H9 (cell line): Measurements from ENCODE around the gene SOX12. TPM values are rescaled to one million over a fixed set of nuclear protein-coding genes. Genes with fewer than 3 reads are reported as not detected.

Experiments used
- DNase-seq: peaks from one replicate; pipeline ENCODE4 v3.0.0-alpha.2; 2017
- H2AFZ ChIP-seq: one replicate; pipeline ENCODE4 v1.6.1; 2013; ENCODE audit warnings: mild to moderate bottlenecking, low read length, control low read depth, moderate library complexity
- H2AK5ac ChIP-seq: 2 replicates; pipeline ENCODE4 v1.6.1; 2013; ENCODE audit warnings: low read length, control low read depth, mixed read lengths; ENCODE audit not compliant: insufficient read length
- H2BK120ac ChIP-seq: one replicate; pipeline ENCODE4 v1.6.1; 2013; ENCODE audit warnings: low read depth, mild to moderate bottlenecking, low read length, control low read depth, inconsistent platforms; ENCODE audit not compliant: poor library complexity, severe bottlenecking
- H2BK12ac ChIP-seq: 2 replicates; pipeline ENCODE4 v1.6.1; 2013; ENCODE audit warnings: low read length, control low read depth, mixed read lengths, low read depth; ENCODE audit not compliant: insufficient read length
- H2BK15ac ChIP-seq: 2 replicates; pipeline ENCODE4 v1.6.1; 2013; ENCODE audit warnings: low read depth, low read length, control low read depth
- H2BK20ac ChIP-seq: one replicate; pipeline ENCODE4 v1.6.1; 2013; ENCODE audit warnings: low read depth, mild to moderate bottlenecking, low read length, control low read depth, inconsistent platforms; ENCODE audit not compliant: poor library complexity, severe bottlenecking
- H2BK5ac ChIP-seq: 2 replicates; pipeline ENCODE4 v1.6.1; 2013; ENCODE audit warnings: low read length, control low read depth, mixed read lengths; ENCODE audit not compliant: insufficient read length
- H3K14ac ChIP-seq: 2 replicates; pipeline ENCODE4 v1.6.1; 2013; ENCODE audit warnings: low read length, control low read depth; ENCODE audit not compliant: insufficient read depth
- H3K18ac ChIP-seq: 2 replicates; pipeline ENCODE4 v1.6.1; 2013; ENCODE audit warnings: low read depth, mild to moderate bottlenecking, mixed read lengths, low read length, control low read depth; ENCODE audit not compliant: insufficient read length
- H3K23ac ChIP-seq: 2 replicates; pipeline ENCODE4 v1.6.1; 2013; ENCODE audit warnings: low read length, control low read depth, mixed read lengths, low read depth; ENCODE audit not compliant: insufficient read length
- H3K23me2 ChIP-seq: 2 replicates; pipeline ENCODE4 v1.6.1; 2013; ENCODE audit warnings: low read depth, mild to moderate bottlenecking, mixed read lengths, low read length, control low read depth; ENCODE audit not compliant: insufficient read length, poor library complexity, severe bottlenecking
- H3K27ac ChIP-seq: 2 replicates; pipeline ENCODE4 v1.5.1; 2013; ENCODE audit warnings: low read length, control low read depth, mixed read lengths, low read depth; ENCODE audit not compliant: insufficient read length
- H3K27me3 ChIP-seq: 2 replicates; pipeline ENCODE4 v1.6.1; 2013; ENCODE audit warnings: low read length, control low read depth, inconsistent platforms; ENCODE audit not compliant: insufficient read depth
- H3K4ac ChIP-seq: 2 replicates; pipeline ENCODE4 v1.6.1; 2013; ENCODE audit warnings: low read depth, mild to moderate bottlenecking, control low read depth, inconsistent platforms, low read length, moderate library complexity
- H3K4me1 ChIP-seq: 2 replicates; pipeline ENCODE4 v1.6.1; 2013; ENCODE audit warnings: low read length, control low read depth, inconsistent platforms; ENCODE audit not compliant: insufficient read depth
- H3K4me2 ChIP-seq: 2 replicates; pipeline ENCODE4 v1.6.1; 2013; ENCODE audit warnings: low read length, control low read depth, mixed read lengths; ENCODE audit not compliant: insufficient read length, insufficient read depth
- H3K56ac ChIP-seq: 2 replicates; pipeline ENCODE4 v1.6.1; 2013; ENCODE audit warnings: low read depth, mild to moderate bottlenecking, mixed read lengths, low read length, control low read depth; ENCODE audit not compliant: insufficient read length
- H3K79me1 ChIP-seq: 2 replicates; pipeline ENCODE4 v1.6.1; 2013; ENCODE audit warnings: low read depth, mild to moderate bottlenecking, moderate library complexity, low read length, control low read depth, inconsistent platforms; ENCODE audit not compliant: insufficient read depth, poor library complexity, severe bottlenecking
- H3K79me2 ChIP-seq: 2 replicates; pipeline ENCODE4 v1.6.1; 2013; ENCODE audit warnings: low read length, control low read depth, inconsistent platforms; ENCODE audit not compliant: insufficient read depth
- H3K9ac ChIP-seq: 2 replicates; pipeline ENCODE4 v1.6.1; 2013; ENCODE audit warnings: low read length, control low read depth, mixed read lengths; ENCODE audit not compliant: insufficient read length; ENCODE audit errors: extremely low read depth
- H3K9me3 ChIP-seq: one replicate; pipeline ENCODE4 v1.6.1; 2013; ENCODE audit warnings: low read depth, low read length, inconsistent platforms; ENCODE audit not compliant: control insufficient read depth
- H3T11ph ChIP-seq: one replicate; pipeline ENCODE4 v1.6.1; 2013; ENCODE audit warnings: mild to moderate bottlenecking, low read length, control low read depth, inconsistent platforms
- H4K20me1 ChIP-seq: one replicate; pipeline ENCODE4 v1.6.1; 2013; ENCODE audit not compliant: control insufficient read depth, insufficient read length, insufficient read depth
- H4K5ac ChIP-seq: 2 replicates; pipeline ENCODE4 v1.6.1; 2013; ENCODE audit warnings: low read depth, mild to moderate bottlenecking, mixed read lengths, low read length, control low read depth; ENCODE audit not compliant: insufficient read length
- H4K8ac ChIP-seq: replicated peaks from 2 replicates; pipeline ENCODE4 v1.6.1; 2013; ENCODE audit warnings: low read length, control low read depth, mixed read lengths, low read depth; ENCODE audit not compliant: insufficient read length
- H4K91ac ChIP-seq: 2 replicates; pipeline ENCODE4 v1.6.1; 2013; ENCODE audit warnings: low read depth, mild to moderate bottlenecking, moderate library complexity, mixed read lengths, low read length, control low read depth; ENCODE audit not compliant: insufficient read length
- H3K27ac Mint-ChIP-seq, 3 experiments: 2 replicates in 2 of 3; 3 replicates in 1 of 3; pipeline ENCODE4 v1.8.0; 2020 to 2021; ENCODE audit warnings: mixed read lengths in 3 of 3, mild to moderate bottlenecking in 1 of 3, moderate library complexity in 1 of 3
- H3K27me3 Mint-ChIP-seq: 2 replicates; pipeline ENCODE4 v1.8.0; 2021; ENCODE audit warnings: low read depth, mild to moderate bottlenecking, moderate library complexity, mixed read lengths
- H3K36me3 Mint-ChIP-seq, 3 experiments: 2 replicates in 2 of 3; 3 replicates in 1 of 3; pipeline ENCODE4 v1.8.0; 2020 to 2021; ENCODE audit warnings: low read depth in 3 of 3, mixed read lengths in 3 of 3; ENCODE audit not compliant: insufficient read depth in 1 of 3
- H3K4me1 Mint-ChIP-seq, 2 experiments: 2 replicates each; pipeline ENCODE4 v1.8.0; 2020; ENCODE audit warnings: mixed read lengths in 2 of 2
- H3K4me3 Mint-ChIP-seq, 2 experiments: 2 replicates in 1 of 2; 3 replicates in 1 of 2; pipeline ENCODE4 v1.8.0; 2020 to 2021; ENCODE audit warnings: mild to moderate bottlenecking in 2 of 2, mixed read lengths in 2 of 2, moderate library complexity in 1 of 2
- H3K9me3 Mint-ChIP-seq, 2 experiments: 2 replicates in 1 of 2; 3 replicates in 1 of 2; pipeline ENCODE4 v1.8.0; 2020; ENCODE audit warnings: mild to moderate bottlenecking in 2 of 2, mixed read lengths in 2 of 2, moderate library complexity in 1 of 2
- CTCF ChIP-seq: fragments of 200-600 bp; sonication (generic); conservative IDR thresholded peaks from 3 replicates; pipeline ENCODE4 v1.8.0; 2021; ENCODE audit warnings: antibody characterized with exemption, mild to moderate bottlenecking
- WGBS: extraction: QIAGEN DNeasy Blood & Tissue Kit; methylation state at CpG from one replicate; pipeline ENCODE4 v1.1.7; 2013; ENCODE audit warnings: missing lambda C conversion rate, low lambda C conversion rate, mixed read lengths; ENCODE audit not compliant: insufficient read length; ENCODE audit errors: extremely low coverage; 5-methylcytosine and 5-hydroxymethylcytosine counted together
- total RNA-seq: library from RNA; stranded (reverse); gene quantifications from 2 replicates; pipeline ENCODE4 v1.2.1, GENCODE V29; 2021

The SOX12 gene
- total RNA-seq, 1 experiment from 2014 or later, result 54.4 TPM

GRCh38 chr20:316316-317068 is 8.9 kb upstream of the SOX12 start:
- Histone ChIP-seq H3T11ph (no peak overlapping the region), H3K23me2 (no peaks in the 10 kb centered on the region), H3K4me2 (no peak overlapping the region), H3K79me1 (no peaks in the 10 kb centered on the region), H2BK120ac (no peak overlapping the region), H3K4me1 (no peaks in the 10 kb centered on the region), H3K27ac (no peak overlapping the region), H3K27me3 (no peaks in the 10 kb centered on the region), H3K14ac (no peak overlapping the region), H4K5ac (no peak overlapping the region), H2AFZ (no peak overlapping the region), H4K91ac (no peak overlapping the region), H2AK5ac (no peak overlapping the region), H3K23ac (no peak overlapping the region), H3K9me3 (no peaks in the 10 kb centered on the region), H2BK15ac (no peak overlapping the region), H3K9ac (no peak overlapping the region), H4K20me1 (no peaks in the 10 kb centered on the region), H3K4ac (no peak overlapping the region), H3K79me2 (no peaks in the 10 kb centered on the region), H3K18ac (no peak overlapping the region), H3K56ac (no peak overlapping the region), H2BK5ac (no peak overlapping the region), H2BK20ac (no peak overlapping the region), H4K8ac (no peak overlapping the region), H2BK12ac (no peak overlapping the region)
- no CpG with 5 or more reads among the region's 2 CpGs for WGBS
- H3K27ac Mint-ChIP-seq, result no peak overlapping the region; a peak in 1 of 7 replicates
- H3K36me3 Mint-ChIP-seq, result peaks cover 12 to 32% (median 16%) of the 10 kb centered on the region in 3 experiments
- peaks cover 2% of the 10 kb centered on the region; the same call in 1 of the 2 replicates for H3K27me3 Mint-ChIP-seq
- peaks cover 6% of the 10 kb centered on the region in 2 experiments for H3K4me1 Mint-ChIP-seq
- DNase-seq, result no peak
- H3K4me3 Mint-ChIP-seq, result no peak overlapping the region
- H3K9me3 Mint-ChIP-seq, result peaks cover 0 to 3% of the 10 kb centered on the region in 2 experiments; a peak in 3 of 5 replicates
- TF ChIP-seq CTCF, result no peak
